ENCODE data around the gene SOST. TPM values are rescaled to one million over a fixed set of nuclear protein-coding genes. Genes with fewer than 3 reads are reported as not detected.

SOST gene
- total RNA-seq, 1 donor from 2014 or later = not detected

- ATAC-seq = no peak
- Histone ChIP-seq H3K27me3 (ENCODE audit: low read depth) (no peaks in the 10 kb centered on the region), H3K4me3 (no peak overlapping the region), H3K9me3 (no peaks in the 10 kb centered on the region), H3K36me3 (no peaks in the 10 kb centered on the region), H3K4me1 (no peaks in the 10 kb centered on the region), H3K27ac (no peak overlapping the region)
- DNase-seq = no peak
- TF ChIP-seq CTCF (IDR thresholded peaks at IDR 0.05) = no peak
- intact Hi-C loops (cut with DNase I) = no loop called here
Observed at GRCh38 chr17:43789482-43789881, 30.9 kb upstream of the SOST start.

- no peak for ATAC-seq
- Histone ChIP-seq H3K36me3 (no peaks in the 10 kb centered on the region), H3K4me1 (no peaks in the 10 kb centered on the region), H3K4me3 (no peak overlapping the region), H3K27ac (no peak overlapping the region), H3K9me3 (no peaks in the 10 kb centered on the region), H3K27me3 (ENCODE audit: low read depth) (no peaks in the 10 kb centered on the region)
- no peak for TF ChIP-seq CTCF (IDR thresholded peaks at IDR 0.05)
- DNase-seq = no peak
- intact Hi-C loops (cut with DNase I) = no loop called here
Observed at GRCh38 chr17:43788540-43788939, 29.9 kb upstream of the SOST start.

- intact Hi-C loops (cut with DNase I) = no loop called here
- no peak for DNase-seq
- Histone ChIP-seq H3K4me3 (no peak overlapping the region), H3K27ac (no peak overlapping the region), H3K9me3 (no peaks in the 10 kb centered on the region), H3K36me3 (no peaks in the 10 kb centered on the region), H3K27me3 (ENCODE audit: low read depth) (no peaks in the 10 kb centered on the region), H3K4me1 (no peaks in the 10 kb centered on the region)
- TF ChIP-seq CTCF (IDR thresholded peaks at IDR 0.05) = no peak
- ATAC-seq = no peak
Observed at GRCh38 chr17:43787728-43788127, 29.1 kb upstream of the SOST start.

GRCh38 chr17:43784628-43785101, 26.1 kb upstream of the SOST start:
- H3K27me3 ChIP-seq (ENCODE audit: low read depth) = no peaks in the 10 kb centered on the region
- ATAC-seq = no peak
- H3K27ac ChIP-seq = no peak overlapping the region
- H3K4me1 ChIP-seq = peaks cover 9% of the 10 kb centered on the region
- H3K9me3 ChIP-seq = no peaks in the 10 kb centered on the region
- intact Hi-C loops (cut with DNase I) = no loop called here
- H3K36me3 ChIP-seq = no peaks in the 10 kb centered on the region
- H3K4me3 ChIP-seq = no peak overlapping the region
- DNase-seq = no peak
- TF ChIP-seq CTCF (IDR thresholded peaks at IDR 0.05) = no peak

- Histone ChIP-seq H3K27ac (no peak overlapping the region), H3K27me3 (ENCODE audit: low read depth) (no peaks in the 10 kb centered on the region), H3K4me3 (no peak overlapping the region), H3K36me3 (no peaks in the 10 kb centered on the region), H3K9me3 (no peaks in the 10 kb centered on the region), H3K4me1 (peaks cover 13% of the 10 kb centered on the region)
- no peak for TF ChIP-seq CTCF (IDR thresholded peaks at IDR 0.05)
- intact Hi-C loops (cut with DNase I) = no loop called here
- DNase-seq (no peak), ATAC-seq (no peak)
Observed at GRCh38 chr17:43784068-43784467, 25.5 kb upstream of the SOST start.
